Measurements from ENCODE around the gene PCK1.

- TF ChIP-seq, protein P1, sequence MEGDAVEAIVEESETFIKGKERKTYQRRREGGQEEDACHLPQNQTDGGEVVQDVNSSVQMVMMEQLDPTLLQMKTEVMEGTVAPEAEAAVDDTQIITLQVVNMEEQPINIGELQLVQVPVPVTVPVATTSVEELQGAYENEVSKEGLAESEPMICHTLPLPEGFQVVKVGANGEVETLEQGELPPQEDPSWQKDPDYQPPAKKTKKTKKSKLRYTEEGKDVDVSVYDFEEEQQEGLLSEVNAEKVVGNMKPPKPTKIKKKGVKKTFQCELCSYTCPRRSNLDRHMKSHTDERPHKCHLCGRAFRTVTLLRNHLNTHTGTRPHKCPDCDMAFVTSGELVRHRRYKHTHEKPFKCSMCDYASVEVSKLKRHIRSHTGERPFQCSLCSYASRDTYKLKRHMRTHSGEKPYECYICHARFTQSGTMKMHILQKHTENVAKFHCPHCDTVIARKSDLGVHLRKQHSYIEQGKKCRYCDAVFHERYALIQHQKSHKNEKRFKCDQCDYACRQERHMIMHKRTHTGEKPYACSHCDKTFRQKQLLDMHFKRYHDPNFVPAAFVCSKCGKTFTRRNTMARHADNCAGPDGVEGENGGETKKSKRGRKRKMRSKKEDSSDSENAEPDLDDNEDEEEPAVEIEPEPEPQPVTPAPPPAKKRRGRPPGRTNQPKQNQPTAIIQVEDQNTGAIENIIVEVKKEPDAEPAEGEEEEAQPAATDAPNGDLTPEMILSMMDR (conservative IDR thresholded peaks at IDR 0.05; ENCODE audit: low read depth, low read length): no peak
- no peak for TF ChIP-seq EZH2phosphoT487 (IDR thresholded peaks at IDR 0.05; ENCODE audit: borderline replicate concordance, low read length)
- no peak for TF ChIP-seq EZH2 (IDR thresholded peaks at IDR 0.05; ENCODE audit: low read length, unreplicated experiment)
These were observed 47.7 kb upstream of the PCK1 start for GRCh38 chr20:57513199-57513598.
